Activated T-cell treated with anti-CD3 and anti-CD28 coated beads for 48 hours (primary cell): ENCODE results near the gene XXYLT1.
"Not testable (repeated sequence)": the region's sequence is repeated elsewhere in the genome, so short reads cannot be mapped to it uniquely, and the experiment has no call there.

Source experiments
- DNase-seq: peaks from one replicate; pipeline ENCODE4 v3.0.0-alpha.2; 2020; ENCODE audit warnings: low read depth

The XXYLT1 gene

GRCh38 chr3:195226900-195227447 lies 44.0 kb downstream of the XXYLT1 start:
- DNase-seq, result no peak

DNA sequence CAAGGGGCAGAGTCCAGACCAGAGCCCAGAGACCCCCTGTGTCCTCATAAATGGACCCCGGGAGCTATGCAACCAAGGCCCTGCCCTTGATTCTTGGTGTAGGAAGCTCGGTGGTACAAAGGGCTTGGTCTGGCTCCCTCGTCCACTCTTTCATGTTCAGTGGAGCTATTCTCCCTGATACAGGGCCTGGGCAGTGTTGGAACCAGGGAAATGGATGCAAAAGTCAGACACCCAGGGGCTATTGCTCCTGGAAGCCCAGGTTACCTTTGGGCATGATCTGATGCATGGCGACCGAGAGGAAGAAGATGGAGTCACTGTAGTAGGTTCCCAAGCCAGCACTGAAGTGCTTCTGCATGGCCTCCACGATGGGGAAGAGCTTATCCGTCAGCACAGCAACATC lies 44.5 kb downstream of the XXYLT1 start:
- no peak for DNase-seq

DNA sequence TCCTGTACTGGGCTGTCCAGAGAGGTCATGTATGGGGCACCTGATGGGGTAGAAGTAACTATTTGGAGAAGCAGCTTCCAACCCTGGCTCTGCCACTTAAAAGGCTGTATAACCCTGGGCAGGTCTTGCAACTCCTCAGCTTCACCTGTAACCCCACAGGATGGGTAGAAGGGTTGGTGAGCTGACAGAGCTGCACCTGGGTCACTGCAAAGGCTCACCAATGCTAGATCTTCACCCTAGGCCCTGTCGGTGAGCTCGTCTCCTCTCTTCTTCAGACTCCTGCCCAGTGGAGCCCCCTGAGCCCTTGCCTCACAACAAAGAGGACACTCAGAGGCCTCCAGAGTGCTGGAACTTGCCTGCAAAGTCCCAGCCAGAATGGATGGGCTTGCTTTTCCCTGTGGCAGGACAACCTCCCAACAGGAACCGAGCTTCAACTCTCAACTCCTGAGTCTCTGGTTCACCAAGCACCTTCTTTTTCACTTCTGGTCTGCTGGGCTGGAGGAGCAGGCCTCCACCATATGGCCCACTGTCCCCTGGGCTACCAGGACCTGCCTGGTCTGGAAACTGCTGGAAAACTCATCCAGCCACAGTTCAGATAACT lies 45.9 kb downstream of the XXYLT1 start:
- no peak for DNase-seq

DNA sequence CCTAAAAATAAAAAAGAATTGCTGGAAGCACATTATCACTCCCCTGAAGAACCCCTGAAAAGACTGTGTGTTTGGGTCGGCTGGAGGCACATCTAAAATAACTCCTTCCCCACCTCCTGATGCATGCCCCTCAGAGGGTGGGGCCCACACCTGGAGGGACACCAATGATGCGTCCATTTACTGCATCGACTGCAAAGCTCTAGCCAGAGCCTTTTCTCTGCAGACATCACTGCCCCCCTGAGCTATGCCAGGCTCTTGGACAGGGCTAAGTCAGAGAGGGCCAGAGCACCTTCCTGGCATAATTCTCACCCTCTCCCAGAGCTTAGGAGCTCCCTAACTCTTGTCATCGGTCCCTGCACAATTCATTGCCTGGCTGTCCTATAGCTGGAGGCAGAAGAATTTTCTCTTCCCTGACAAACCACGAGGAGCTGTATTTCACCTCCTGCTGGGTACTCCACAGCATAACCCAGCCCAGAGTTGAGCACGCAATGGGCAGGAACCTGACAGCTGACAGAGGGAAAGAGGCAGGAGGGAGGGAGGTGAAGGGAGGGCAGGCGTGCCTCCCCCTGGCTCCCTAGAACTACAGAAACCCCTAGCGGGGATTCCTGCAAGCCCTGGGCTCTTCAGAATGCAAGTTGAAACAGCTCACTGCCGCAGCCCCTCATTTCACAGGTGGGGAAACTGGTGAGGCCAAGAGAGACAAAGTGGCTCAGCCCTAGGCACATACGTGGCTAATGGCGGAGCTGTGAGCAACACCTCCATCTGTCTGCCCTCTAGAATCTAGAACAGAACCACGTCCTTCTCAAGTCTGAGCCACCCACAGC lies 46.6 kb downstream of the XXYLT1 start:
- no peak for DNase-seq

DNA sequence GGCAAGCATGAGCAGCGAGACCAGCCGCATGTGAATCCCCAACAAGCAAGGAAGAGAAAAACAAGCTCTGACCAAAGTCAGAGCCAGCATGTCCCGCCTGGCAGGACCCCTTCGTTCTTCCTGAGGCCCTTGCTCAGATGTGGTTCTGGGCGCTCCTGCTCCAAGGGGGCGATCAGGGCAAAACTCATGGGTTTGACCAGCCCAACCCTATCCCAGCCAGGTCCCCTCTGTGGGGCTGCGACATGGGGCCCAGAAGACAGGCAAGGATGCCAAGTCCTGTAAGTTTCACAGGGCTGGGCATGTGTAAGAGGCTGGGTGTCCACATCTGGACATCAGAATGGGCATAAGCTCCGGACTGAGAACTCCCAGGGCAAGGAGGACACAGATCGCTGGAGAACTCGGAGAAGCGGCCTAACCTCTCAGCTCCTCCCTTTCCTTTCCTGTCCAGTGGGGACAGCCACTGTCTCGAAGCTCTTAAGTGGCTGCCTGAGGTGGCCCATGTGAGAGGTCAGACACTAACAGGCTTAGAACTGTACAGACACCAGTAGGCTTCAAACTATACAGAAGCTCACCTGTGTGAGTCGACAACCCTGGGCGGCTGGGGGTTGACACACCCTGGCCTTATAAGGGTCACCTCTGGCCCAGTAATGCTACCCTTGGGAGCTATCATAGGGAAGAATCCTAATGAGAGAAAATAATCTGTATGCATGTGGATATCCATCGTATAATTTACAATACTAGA lies 48.9 kb downstream of the XXYLT1 start:
- DNase-seq, result no peak

- no peak for DNase-seq
Measured at GRCh38 chr3:195221015-195221853, 49.7 kb downstream of the XXYLT1 start.

DNA sequence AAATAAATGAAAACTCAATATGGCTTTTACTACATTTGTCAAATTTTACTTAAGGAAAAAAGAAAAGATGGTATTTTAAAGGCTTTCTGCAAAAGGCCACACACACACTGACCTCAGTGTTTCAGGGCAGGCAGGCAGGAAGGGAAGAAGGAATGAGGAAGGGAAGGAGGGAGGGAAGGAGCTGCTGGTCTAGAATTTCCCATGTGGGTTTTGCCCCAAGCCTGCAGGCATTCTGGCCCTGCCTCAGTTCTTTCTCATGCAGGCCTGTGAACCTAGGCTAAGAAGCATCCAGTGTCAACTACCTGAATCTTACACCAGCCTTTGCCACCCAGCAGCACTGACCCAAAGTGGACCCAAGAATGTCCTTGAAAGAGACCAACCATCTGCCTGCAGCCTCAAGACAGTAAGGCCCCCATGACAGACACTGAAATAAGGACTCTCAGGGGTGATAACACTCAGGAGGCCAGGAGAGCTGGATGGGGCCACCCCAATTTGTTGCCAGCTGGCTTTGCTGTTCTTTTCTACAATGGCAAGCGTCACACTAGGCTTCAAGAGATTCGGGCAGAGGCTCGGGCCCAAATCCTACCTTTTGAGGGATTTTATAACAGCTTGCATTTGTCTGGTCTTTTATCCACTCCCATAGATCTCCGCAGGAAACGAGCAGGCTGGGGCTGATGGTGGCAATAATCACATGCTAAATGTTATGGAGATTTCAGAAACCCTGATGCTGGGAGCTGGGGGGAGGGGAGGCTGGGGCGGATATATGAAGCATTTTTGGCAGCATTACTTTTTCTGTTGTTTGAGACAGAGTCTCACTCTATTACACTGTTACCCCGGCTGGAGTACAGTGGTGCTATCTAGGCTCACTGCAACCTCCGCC lies 51.4 kb downstream of the XXYLT1 start:
- no peak for DNase-seq

DNA sequence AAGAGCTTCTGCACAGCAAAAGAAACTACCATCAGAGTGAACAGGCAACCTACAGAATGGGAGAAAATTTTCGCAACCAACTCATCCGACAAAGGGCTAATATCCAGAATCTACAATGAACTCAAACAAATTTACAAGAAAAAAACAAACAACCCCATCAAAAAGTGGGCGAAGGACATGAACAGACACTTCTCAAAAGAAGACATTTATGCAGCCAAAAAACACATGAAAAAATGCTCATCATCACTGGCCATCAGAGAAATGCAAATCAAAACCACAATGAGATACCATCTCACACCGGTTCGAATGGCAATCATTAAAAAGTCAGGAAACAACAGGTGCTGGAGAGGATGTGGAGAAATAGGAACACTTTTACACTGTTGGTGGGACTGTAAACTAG lies 52.6 kb downstream of the XXYLT1 start:
- DNase-seq, result not testable (repeated sequence)

- not testable (repeated sequence) for DNase-seq
Measured at GRCh38 chr3:195215576-195215975, 55.4 kb downstream of the XXYLT1 start.

GRCh38 chr3:195214381-195214780 lies 56.6 kb downstream of the XXYLT1 start:
- DNase-seq, result no peak

GRCh38 chr3:195213639-195214315 lies 57.2 kb downstream of the XXYLT1 start:
- DNase-seq, result no peak

- no peak for DNase-seq
Measured at GRCh38 chr3:195212749-195213375, 58.1 kb downstream of the XXYLT1 start.

GRCh38 chr3:195212033-195212748 lies 58.8 kb downstream of the XXYLT1 start:
- no peak for DNase-seq

GRCh38 chr3:195210266-195210973 lies 60.5 kb downstream of the XXYLT1 start:
- no peak for DNase-seq

DNA sequence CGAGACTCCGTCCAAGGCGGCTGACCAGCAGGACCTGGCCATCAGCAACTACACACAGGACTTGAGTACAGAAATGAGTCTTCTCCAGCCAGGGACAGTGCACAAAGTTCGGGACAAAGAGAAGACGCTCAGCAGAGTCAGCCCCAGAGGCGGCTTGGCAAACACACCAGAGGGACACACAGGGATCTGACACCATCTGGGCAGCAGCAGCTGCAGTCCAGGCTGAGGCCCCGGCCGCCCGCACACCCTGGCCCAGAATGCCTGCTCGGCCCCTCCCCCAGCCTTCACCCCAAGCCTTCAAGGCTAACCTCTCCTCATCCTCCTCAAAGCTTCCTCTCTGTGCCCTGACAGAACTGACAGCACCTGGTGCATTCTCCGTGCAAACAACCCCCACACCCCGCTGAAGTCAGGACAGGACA lies 61.1 kb downstream of the XXYLT1 start:
- no peak for DNase-seq

- DNase-seq, result no peak
Measured at GRCh38 chr3:195209083-195209846, 61.7 kb downstream of the XXYLT1 start.

- no peak for DNase-seq
Measured at GRCh38 chr3:195208631-195209030, 62.3 kb downstream of the XXYLT1 start.

DNA sequence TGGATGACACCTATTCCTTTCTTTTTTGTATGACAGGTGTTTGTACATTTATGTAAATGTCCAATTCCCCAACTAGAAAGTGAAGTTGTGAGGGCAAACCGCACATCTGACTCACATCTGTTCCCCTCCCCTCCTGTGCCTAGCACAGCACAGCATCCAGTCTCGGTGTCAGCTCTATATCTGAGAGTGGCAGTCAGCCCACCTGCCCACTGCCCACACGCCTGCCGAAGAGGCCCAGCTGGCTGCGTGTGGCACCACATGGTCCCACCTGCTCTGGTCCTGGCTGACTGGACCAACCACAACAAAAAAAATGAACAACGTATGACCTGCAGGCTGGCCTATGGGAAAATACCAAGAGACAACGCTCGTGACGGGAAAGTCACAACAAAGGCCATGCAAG lies 62.8 kb downstream of the XXYLT1 start:
- no peak for DNase-seq
